ENCODE measurements around the gene TSPO.

DNA sequence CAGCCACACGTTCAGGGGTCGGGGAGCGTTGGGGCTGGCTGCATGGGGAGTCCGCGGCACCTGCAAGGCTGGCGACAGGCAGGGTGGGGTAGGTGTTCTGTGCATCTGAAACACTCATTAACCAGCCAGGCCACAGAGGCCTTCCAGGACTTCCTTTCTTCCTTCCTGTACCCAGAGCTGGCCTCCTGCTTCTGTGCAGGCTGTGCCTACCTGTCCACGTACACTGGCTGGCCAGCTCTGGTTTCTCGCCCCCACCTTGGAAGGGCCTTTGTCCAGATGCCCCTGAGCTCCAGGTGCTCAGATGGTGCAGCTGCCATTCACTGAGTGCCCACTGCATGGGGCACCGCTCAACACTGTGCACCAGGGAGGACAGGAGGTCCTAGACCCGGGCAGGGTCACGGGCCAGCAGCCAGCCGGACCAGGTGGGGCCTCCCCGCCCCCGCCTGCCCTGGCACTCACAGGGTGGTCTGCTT, 19.7 kb downstream of the TSPO start:
- TF ChIP-seq, protein P1, sequence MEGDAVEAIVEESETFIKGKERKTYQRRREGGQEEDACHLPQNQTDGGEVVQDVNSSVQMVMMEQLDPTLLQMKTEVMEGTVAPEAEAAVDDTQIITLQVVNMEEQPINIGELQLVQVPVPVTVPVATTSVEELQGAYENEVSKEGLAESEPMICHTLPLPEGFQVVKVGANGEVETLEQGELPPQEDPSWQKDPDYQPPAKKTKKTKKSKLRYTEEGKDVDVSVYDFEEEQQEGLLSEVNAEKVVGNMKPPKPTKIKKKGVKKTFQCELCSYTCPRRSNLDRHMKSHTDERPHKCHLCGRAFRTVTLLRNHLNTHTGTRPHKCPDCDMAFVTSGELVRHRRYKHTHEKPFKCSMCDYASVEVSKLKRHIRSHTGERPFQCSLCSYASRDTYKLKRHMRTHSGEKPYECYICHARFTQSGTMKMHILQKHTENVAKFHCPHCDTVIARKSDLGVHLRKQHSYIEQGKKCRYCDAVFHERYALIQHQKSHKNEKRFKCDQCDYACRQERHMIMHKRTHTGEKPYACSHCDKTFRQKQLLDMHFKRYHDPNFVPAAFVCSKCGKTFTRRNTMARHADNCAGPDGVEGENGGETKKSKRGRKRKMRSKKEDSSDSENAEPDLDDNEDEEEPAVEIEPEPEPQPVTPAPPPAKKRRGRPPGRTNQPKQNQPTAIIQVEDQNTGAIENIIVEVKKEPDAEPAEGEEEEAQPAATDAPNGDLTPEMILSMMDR (IDR thresholded peaks at IDR 0.05): no peak
- TF ChIP-seq POLR2A (IDR thresholded peaks at IDR 0.05): no peak
